ENCODE data around the gene LRRC25.
"Not testable (repeated sequence)": the region's sequence is repeated elsewhere in the genome, so short reads cannot be mapped to it uniquely, and the experiment has no call there.

Gene LRRC25

GRCh38 chr19:18406749-18407148 is 9.3 kb upstream of the LRRC25 start:
- no peak overlapping the region for H3K4me3 ChIP-seq (ENCODE audit: low read length)
- no peak for DNase-seq (ENCODE audit: low read depth)

GRCh38 chr19:18405754-18406153 is 8.3 kb upstream of the LRRC25 start:
- H3K4me3 ChIP-seq (ENCODE audit: low read length); DNase-seq (ENCODE audit: low read depth): not testable (repeated sequence)

More at GRCh38 chr19:18406749-18407148, 9.3 kb upstream of the LRRC25 start:
- TF ChIP-seq CTCF (conservative IDR thresholded peaks at IDR 0.05; ENCODE audit: low read length), result no peak

GRCh38 chr19:18402455-18403248 is 5.2 kb upstream of the LRRC25 start:
- not testable (repeated sequence) for DNase-seq (ENCODE audit: low read depth); H3K4me3 ChIP-seq (ENCODE audit: low read length)

GRCh38 chr19:18401580-18402112 is 4.2 kb upstream of the LRRC25 start:
- H3K4me3 ChIP-seq (ENCODE audit: low read length), result no peak overlapping the region
- DNase-seq (ENCODE audit: low read depth), result peak; percentile 82

GRCh38 chr19:18399008-18399407 is 1.6 kb upstream of the LRRC25 start:
- H3K4me3 ChIP-seq (ENCODE audit: low read length), result no peak overlapping the region
- no peak for TF ChIP-seq CTCF (conservative IDR thresholded peaks at IDR 0.05; ENCODE audit: low read length)
- peak; percentile 73 for DNase-seq (ENCODE audit: low read depth)

More at GRCh38 chr19:18401580-18402112, 4.2 kb upstream of the LRRC25 start:
- peak; percentile 66 for TF ChIP-seq CTCF (conservative IDR thresholded peaks at IDR 0.05; ENCODE audit: low read length)

GRCh38 chr19:18396471-18397241 is 766 bp downstream of the LRRC25 start:
- H3K4me3 ChIP-seq (ENCODE audit: low read length), result no peak overlapping the region
- no peak for DNase-seq (ENCODE audit: low read depth)
- TF ChIP-seq CTCF (conservative IDR thresholded peaks at IDR 0.05; ENCODE audit: low read length), result no peak

GRCh38 chr19:18393836-18394235 is 3.6 kb downstream of the LRRC25 start:
- no peak overlapping the region for H3K4me3 ChIP-seq (ENCODE audit: low read length)
- TF ChIP-seq CTCF (conservative IDR thresholded peaks at IDR 0.05; ENCODE audit: low read length), result no peak
- DNase-seq (ENCODE audit: low read depth), result no peak

- no peak overlapping the region for H3K4me3 ChIP-seq (ENCODE audit: low read length)
- no peak for TF ChIP-seq CTCF (conservative IDR thresholded peaks at IDR 0.05; ENCODE audit: low read length)
- no peak for DNase-seq (ENCODE audit: low read depth)
Observed at GRCh38 chr19:18392926-18393325, 4.5 kb downstream of the LRRC25 start.
